ENCODE results near the gene PROSER2. TPM values are rescaled to one million over a fixed set of nuclear protein-coding genes. Genes with fewer than 3 reads are reported as not detected.

PROSER2 gene
- polyA plus RNA-seq, 3 donors, result 1.2 to 2.2 (median 2.0) TPM

GRCh38 chr10:11881477-11882417 lies 58.6 kb downstream of the PROSER2 start:
- H3K36me3 Mint-ChIP-seq, result no peaks in the 10 kb centered on the region
- H4K20me1 ChIP-seq (ENCODE audit: insufficient read depth, low read length), result no peaks in the 10 kb centered on the region
- H3K27ac Mint-ChIP-seq, result peak overlapping the region in 1 of 7 donors; percentile 65
- no peak for DNase-seq
- H3K4me1 ChIP-seq (ENCODE audit: control insufficient read depth in 1 of 2, insufficient read depth in 2 of 2, low read length in 2 of 2), result no peaks in the 10 kb centered on the region
- H3K4me3 Mint-ChIP-seq, result no peak overlapping the region
- H3K9ac ChIP-seq (ENCODE audit: insufficient read depth, low read length, poor library complexity, severe bottlenecking), result no peak overlapping the region
- H3K27me3 Mint-ChIP-seq (ENCODE audit: low read depth in 3 of 3), result peaks cover 0 to 1% (median 0%) of the 10 kb centered on the region in 3 donors
- H3K27me3 ChIP-seq (ENCODE audit: control insufficient read depth in 2 of 2, insufficient read depth in 2 of 2, low read length in 2 of 2), result no peaks in the 10 kb centered on the region
- no peaks in the 10 kb centered on the region for H3K4me1 Mint-ChIP-seq
- H3K4me2 ChIP-seq (replicated peaks; ENCODE audit: extremely low read depth, low read length, poor library complexity, severe bottlenecking), result no peak overlapping the region
- 93% methylated on average over 18 of the region's 21 CpGs for WGBS (ENCODE audit: insufficient coverage)
- H3K4me3 ChIP-seq (replicated peaks in 1 of 3; ENCODE audit: low read depth in 2 of 3, low read length in 3 of 3), result no peak overlapping the region
- H3K27ac ChIP-seq (ENCODE audit: low read depth in 1 of 2, low read length in 2 of 2), result no peak overlapping the region
- TF ChIP-seq CTCF (IDR thresholded peaks at IDR 0.05), result no peak
- no peaks in the 10 kb centered on the region for H3K36me3 ChIP-seq (replicated peaks in 1 of 2; ENCODE audit: control insufficient read depth in 1 of 2, insufficient read depth in 2 of 2, low read length in 2 of 2)
- no peaks in the 10 kb centered on the region for H3K79me2 ChIP-seq (ENCODE audit: insufficient read depth, low read length)
- H3K9me3 ChIP-seq (replicated peaks in 1 of 2; ENCODE audit: control insufficient read depth in 1 of 2, insufficient read depth in 1 of 2, low read length in 2 of 2), result no peaks in the 10 kb centered on the region
- peaks cover 0 to 2% (median 0%) of the 10 kb centered on the region in 7 donors for H3K9me3 Mint-ChIP-seq
- intact Hi-C loops (cut with micrococcal nuclease), result no loop called here
- H2AFZ ChIP-seq (ENCODE audit: insufficient read depth, low read depth, low read length, poor library complexity, severe bottlenecking), result no peak overlapping the region

DNA sequence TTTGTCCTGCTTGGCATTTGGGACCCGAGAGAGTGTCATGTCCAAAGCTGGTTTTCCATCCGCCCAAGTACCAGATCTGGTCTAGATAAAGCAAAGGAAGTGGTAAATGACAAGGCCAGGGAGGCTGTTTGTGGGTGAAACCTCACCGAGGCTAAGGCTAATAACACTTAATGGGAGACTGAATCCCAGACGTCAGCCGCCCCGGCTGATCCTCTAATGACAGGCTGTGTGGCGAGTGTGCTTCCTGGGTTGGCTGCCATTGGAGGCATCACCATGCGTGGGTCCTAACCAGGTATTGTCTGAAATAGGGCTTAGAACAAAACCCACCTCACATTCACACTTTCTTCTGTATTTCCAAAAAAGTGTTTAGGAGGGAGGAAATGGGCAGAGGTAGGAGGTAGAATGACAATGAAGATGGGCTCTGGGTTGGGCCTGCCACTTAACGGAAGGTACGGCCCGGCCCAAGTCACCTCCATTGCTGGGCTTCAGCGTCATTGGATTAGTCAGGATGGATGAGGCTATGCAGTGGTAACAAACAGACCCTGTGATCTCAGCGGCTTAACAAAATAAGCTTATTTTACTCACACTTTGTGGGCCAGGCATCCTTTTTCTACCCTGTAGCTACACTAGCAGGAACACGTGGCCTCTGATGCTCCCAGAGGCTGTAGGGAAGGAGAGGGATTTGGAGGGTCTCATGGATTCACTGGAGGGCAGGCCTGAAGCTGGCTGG lies 59.7 kb downstream of the PROSER2 start:
- no peaks in the 10 kb centered on the region for H3K36me3 Mint-ChIP-seq
- no peak overlapping the region for H3K4me2 ChIP-seq (replicated peaks; ENCODE audit: extremely low read depth, low read length, poor library complexity, severe bottlenecking)
- TF ChIP-seq CTCF (IDR thresholded peaks at IDR 0.05), result no peak
- peak overlapping the region; percentile 40 for H2AFZ ChIP-seq (ENCODE audit: insufficient read depth, low read depth, low read length, poor library complexity, severe bottlenecking)
- no peak overlapping the region for H3K4me3 ChIP-seq (replicated peaks in 1 of 3; ENCODE audit: low read depth in 2 of 3, low read length in 3 of 3)
- H3K9me3 ChIP-seq (replicated peaks in 1 of 2; ENCODE audit: control insufficient read depth in 1 of 2, insufficient read depth in 1 of 2, low read length in 2 of 2), result no peaks in the 10 kb centered on the region
- H3K27ac ChIP-seq (ENCODE audit: low read depth in 1 of 2, low read length in 2 of 2), result no peak overlapping the region
- DNase-seq, result no peak
- peaks cover 0 to 2% (median 0%) of the 10 kb centered on the region in 7 donors for H3K9me3 Mint-ChIP-seq
- H3K27ac Mint-ChIP-seq, result no peak overlapping the region
- peaks cover 0 to 1% (median 0%) of the 10 kb centered on the region in 3 donors for H3K27me3 Mint-ChIP-seq (ENCODE audit: low read depth in 3 of 3)
- no peaks in the 10 kb centered on the region for H3K4me1 Mint-ChIP-seq
- H3K27me3 ChIP-seq (ENCODE audit: control insufficient read depth in 2 of 2, insufficient read depth in 2 of 2, low read length in 2 of 2), result no peaks in the 10 kb centered on the region
- no peak overlapping the region for H3K9ac ChIP-seq (ENCODE audit: insufficient read depth, low read length, poor library complexity, severe bottlenecking)
- H3K4me1 ChIP-seq (ENCODE audit: control insufficient read depth in 1 of 2, insufficient read depth in 2 of 2, low read length in 2 of 2), result no peaks in the 10 kb centered on the region
- H3K79me2 ChIP-seq (ENCODE audit: insufficient read depth, low read length), result no peaks in the 10 kb centered on the region
- H4K20me1 ChIP-seq (ENCODE audit: insufficient read depth, low read length), result no peaks in the 10 kb centered on the region
- H3K36me3 ChIP-seq (replicated peaks in 1 of 2; ENCODE audit: control insufficient read depth in 1 of 2, insufficient read depth in 2 of 2, low read length in 2 of 2), result no peaks in the 10 kb centered on the region
- intact Hi-C loops (cut with micrococcal nuclease), result no loop called here
- H3K4me3 Mint-ChIP-seq, result no peak overlapping the region
- WGBS (ENCODE audit: insufficient coverage), result 50% methylated on average over 11 of the region's 14 CpGs

All from CD14-positive monocyte (primary cell).